Lower leg skin (tissue), 4 donors: Measurements from ENCODE around the gene CD82. TPM values are rescaled to one million over a fixed set of nuclear protein-coding genes. Genes with fewer than 3 reads are reported as not detected.
A peak's percentile ranks its signal among the peaks of the same experiment; 100 is the strongest.

Experiments used
- DNase-seq, 2 donors: peaks; one replicate each; pipeline ENCODE4 v3.0.0-alpha.2; 2019; ENCODE audit warnings: low spot score in 2 of 2
- H3K4me3 ChIP-seq: fragments of 200-600 bp; sonication (generic); 2 replicates; pipeline ENCODE4 v1.5.1; 2017; ENCODE audit warnings: mild to moderate bottlenecking, low read depth; ENCODE audit not compliant: poor library complexity, severe bottlenecking
- POLR2A ChIP-seq, 2 donors: fragments of 450-650 bp; IDR thresholded peaks; one replicate each; pipeline ENCODE4 v1.6.1; 2016 to 2017; ENCODE audit warnings: antibody characterized with exemption in 2 of 2, mild to moderate bottlenecking in 1 of 2, moderate library complexity in 1 of 2
- WGBS, 2 donors: methylation state at CpG; one replicate each; pipeline ENCODE4 v1.1.5; 2018; 5-methylcytosine and 5-hydroxymethylcytosine counted together
- intact Hi-C: fragments of 100-400 bp; cut with DNase I; formaldehyde crosslinking; loops from one replicate; pipeline ENCODE4 v1.15.0; 2023; ENCODE audit warnings: low total_unique reads
- total RNA-seq, 4 donors: library from RNA; depleted of rRNA; stranded (reverse); fragments of >200 nt; gene quantifications; one replicate each; pipeline ENCODE4 v1.1.0, GENCODE V29; 2016
- TF ChIP-seq, protein P1 (sequence below), 3 donors: fragments of 450-650 bp; IDR thresholded peaks; one replicate each; pipeline ENCODE4 v1.5.1; 2016; ENCODE audit warnings: antibody characterized with exemption in 3 of 3, mild to moderate bottlenecking in 3 of 3, moderate library complexity in 2 of 3

CD82 gene
- total RNA-seq, 4 donors from 2014 or later: 47.1 to 95.4 (median 76.6) TPM

DNA sequence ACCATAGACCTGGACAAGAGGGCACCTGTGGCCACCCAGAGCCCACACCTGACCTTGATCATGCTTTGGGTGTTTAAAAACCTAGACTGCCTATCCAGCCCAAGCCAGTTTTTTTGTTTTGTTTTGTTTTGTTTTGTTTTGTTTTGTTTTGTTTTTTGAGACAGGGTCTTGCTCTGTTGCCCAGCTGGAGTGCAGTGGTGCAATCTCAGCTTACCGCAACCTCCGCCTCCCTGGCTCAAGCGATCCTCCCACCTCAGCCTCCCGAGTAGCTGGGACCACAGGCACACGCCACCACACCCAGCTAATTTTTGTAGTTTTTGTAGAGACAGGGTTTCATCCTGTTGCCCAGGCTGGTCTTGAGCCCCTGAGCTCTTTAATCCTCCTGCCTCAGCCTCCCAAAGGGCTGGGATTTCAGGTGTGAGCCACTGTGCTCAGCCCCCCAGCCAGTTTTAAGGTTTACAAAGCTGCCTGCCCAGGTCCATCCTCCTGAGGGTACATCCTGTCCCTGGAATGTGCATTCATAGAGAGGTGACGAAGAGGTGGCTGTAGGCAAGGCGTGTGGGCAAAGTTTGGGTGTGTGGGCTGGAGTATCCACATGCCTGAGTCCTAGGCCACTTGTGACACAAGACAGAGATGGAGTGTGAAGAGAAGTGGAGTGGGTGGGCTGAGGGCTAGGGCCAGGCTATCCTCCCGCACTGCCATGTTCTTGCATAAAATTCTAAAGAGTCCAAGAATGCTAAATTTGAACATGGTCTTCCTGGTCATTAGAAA lies 3.3 kb upstream of the CD82 start:
- TF ChIP-seq, protein P1, sequence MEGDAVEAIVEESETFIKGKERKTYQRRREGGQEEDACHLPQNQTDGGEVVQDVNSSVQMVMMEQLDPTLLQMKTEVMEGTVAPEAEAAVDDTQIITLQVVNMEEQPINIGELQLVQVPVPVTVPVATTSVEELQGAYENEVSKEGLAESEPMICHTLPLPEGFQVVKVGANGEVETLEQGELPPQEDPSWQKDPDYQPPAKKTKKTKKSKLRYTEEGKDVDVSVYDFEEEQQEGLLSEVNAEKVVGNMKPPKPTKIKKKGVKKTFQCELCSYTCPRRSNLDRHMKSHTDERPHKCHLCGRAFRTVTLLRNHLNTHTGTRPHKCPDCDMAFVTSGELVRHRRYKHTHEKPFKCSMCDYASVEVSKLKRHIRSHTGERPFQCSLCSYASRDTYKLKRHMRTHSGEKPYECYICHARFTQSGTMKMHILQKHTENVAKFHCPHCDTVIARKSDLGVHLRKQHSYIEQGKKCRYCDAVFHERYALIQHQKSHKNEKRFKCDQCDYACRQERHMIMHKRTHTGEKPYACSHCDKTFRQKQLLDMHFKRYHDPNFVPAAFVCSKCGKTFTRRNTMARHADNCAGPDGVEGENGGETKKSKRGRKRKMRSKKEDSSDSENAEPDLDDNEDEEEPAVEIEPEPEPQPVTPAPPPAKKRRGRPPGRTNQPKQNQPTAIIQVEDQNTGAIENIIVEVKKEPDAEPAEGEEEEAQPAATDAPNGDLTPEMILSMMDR (IDR thresholded peaks at IDR 0.05): no peak
- TF ChIP-seq POLR2A (IDR thresholded peaks at IDR 0.05): no peak
- intact Hi-C loops: loop anchor here (5.0 kb wide), 1 partner anchor 45 kb away; no protein-coding TSS in a partner anchor
- DNase-seq: no peak
- 95 to 97% methylated on average over 8 of the region's 8 CpGs for WGBS, 2 donors
- H3K4me3 ChIP-seq: no peak overlapping the region

DNA sequence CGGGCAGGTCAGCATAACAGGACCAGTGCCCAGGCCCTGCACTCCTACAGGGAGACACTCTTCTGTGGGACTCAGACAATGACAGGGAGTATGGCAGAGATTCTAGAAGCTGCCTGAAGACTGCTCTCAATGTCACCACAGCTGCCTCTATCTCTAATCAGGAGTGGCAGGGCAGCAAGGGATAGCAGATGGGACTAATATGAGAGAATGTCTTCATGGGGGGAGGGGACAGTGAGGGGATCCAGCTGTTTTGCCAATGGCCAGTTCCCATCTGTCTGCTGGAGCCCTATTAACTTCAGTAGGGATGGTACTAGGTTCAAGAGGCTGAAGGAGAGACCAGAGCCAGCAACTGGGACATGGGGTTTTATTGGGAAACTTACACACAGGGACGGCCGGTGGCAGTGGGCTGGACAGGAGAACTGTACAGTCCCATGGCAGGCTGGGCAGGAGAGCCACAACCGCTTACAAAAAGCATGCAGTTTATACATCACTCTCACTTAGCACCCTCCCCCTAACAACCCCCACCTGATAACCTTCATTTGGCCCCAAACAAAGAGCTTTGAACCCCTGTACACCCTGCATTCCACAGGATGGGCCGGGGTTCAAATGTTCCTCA lies 2.5 kb upstream of the CD82 start:
- intact Hi-C loops: loop anchor here (5.0 kb wide), 1 partner anchor 44 kb away; no protein-coding TSS in a partner anchor
- TF ChIP-seq, protein P1 (IDR thresholded peaks at IDR 0.05): no peak
- TF ChIP-seq POLR2A (IDR thresholded peaks at IDR 0.05): no peak
- no peak overlapping the region for H3K4me3 ChIP-seq
- WGBS, 2 donors: 93 to 97% methylated on average over 5 of the region's 5 CpGs
- DNase-seq: no peak

DNA sequence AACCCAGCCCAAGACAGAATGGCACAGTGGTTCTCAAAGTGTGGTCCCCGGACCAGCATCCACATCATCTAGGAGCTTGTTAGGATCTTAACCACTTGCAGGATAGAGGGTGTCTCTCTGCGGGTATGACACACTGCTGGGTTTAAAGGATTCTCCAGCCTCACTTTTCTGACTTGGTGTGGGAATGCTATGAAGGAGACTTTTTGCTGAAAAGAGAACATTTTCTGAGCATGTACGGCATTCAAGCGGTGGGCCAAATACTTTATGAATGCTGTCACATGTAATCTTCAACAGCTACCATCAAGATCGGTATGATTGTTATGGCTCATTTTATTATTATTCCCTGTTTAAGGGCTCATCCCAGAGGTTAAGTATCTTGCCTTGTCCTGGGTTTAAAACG lies 1.8 kb upstream of the CD82 start:
- intact Hi-C loops: loop anchor here (5.0 kb wide), 1 partner anchor 44 kb away; no protein-coding TSS in a partner anchor
- no peak overlapping the region for H3K4me3 ChIP-seq
- WGBS, 2 donors: 58 to 72% methylated on average over 6 of the region's 6 CpGs
- TF ChIP-seq, protein P1 (IDR thresholded peaks at IDR 0.05): no peak
- TF ChIP-seq POLR2A (IDR thresholded peaks at IDR 0.05): no peak
- DNase-seq: no peak

DNA sequence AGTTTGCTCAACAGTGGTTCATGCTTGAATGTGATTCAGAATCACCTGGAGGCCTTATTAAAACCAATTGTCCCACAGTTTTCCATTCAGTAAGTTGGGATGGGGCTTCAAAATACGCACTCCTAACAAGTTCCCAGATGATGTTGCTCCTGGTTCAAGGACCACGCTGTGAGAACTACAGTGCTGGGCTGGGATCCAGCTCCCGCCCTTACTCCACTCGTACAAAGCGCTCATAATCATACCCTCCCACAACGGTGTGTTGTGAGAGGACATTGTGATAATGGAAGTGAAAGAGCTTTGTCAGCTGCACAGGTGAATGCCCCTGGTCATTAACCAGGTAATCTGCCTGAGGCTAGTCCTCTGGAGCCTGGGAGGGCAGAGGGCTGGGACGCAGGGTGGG lies 1.3 kb upstream of the CD82 start:
- 29 to 36% methylated on average over 7 of the region's 7 CpGs for WGBS, 2 donors
- H3K4me3 ChIP-seq: no peak overlapping the region
- TF ChIP-seq, protein P1 (IDR thresholded peaks at IDR 0.05): no peak
- no peak for TF ChIP-seq POLR2A (IDR thresholded peaks at IDR 0.05)
- no peak for DNase-seq
- intact Hi-C loops: loop anchor here (5.0 kb wide), 1 partner anchor 43 kb away; no protein-coding TSS in a partner anchor

DNA sequence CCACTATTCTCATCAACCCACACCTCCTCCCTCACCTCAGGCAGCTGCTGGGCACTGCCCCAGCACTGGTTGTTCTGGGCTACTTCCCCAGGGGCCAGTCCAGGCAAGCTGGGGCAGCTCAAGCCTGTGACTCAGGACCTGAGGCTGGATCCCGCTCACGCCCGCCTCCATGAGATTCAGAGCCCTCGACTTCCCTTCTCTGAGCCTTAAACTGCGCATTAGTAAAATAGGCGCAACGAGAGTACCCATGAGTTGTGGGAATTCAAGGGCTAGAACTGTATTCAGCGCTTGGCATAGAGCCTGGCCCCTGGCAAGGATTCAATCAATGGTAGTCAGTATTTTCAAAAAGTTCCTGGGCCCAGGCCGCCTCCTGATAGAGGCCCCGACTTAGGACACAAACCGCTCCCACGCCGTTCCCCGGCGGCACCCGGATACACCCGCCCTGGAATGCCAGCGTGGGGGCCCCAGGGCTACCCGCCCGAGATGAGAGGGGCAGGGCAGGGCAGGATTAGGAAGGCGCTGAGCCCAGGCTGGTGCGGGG lies 723 bp upstream of the CD82 start:
- intact Hi-C loops: loop anchor here (5.0 kb wide), 1 partner anchor 43 kb away; no protein-coding TSS in a partner anchor
- DNase-seq: peak; percentile 87 to 96
- no peak for TF ChIP-seq POLR2A (IDR thresholded peaks at IDR 0.05)
- TF ChIP-seq, protein P1 (IDR thresholded peaks at IDR 0.05): no peak
- no peak overlapping the region for H3K4me3 ChIP-seq
- WGBS, 2 donors: 0 to 1% methylated on average over 22 of the region's 22 CpGs
